Upper lobe of right lung (tissue), 1 donor: Measurements from ENCODE around the gene FAM240B. TPM values are rescaled to one million over a fixed set of nuclear protein-coding genes. Genes with fewer than 3 reads are reported as not detected.

Experiments used
- ATAC-seq: fragments of 200-7000 bp; cut with Tn5 transposase; one replicate; pipeline ENCODE4 v1.9.1; 2020; ENCODE audit warnings: mild to moderate bottlenecking, moderate library complexity
- DNase-seq: peaks from one replicate; pipeline ENCODE4 v3.0.0-alpha.2; 2020
- H3K27ac ChIP-seq: fragments of 200-600 bp; one replicate; pipeline ENCODE4 v1.8.0; 2022
- H3K27me3 ChIP-seq: fragments of 200-600 bp; one replicate; pipeline ENCODE4 v1.8.0; 2022; ENCODE audit warnings: mild to moderate bottlenecking
- H3K36me3 ChIP-seq: fragments of 200-600 bp; one replicate; pipeline ENCODE4 v1.8.0; 2022
- H3K4me1 ChIP-seq: fragments of 200-600 bp; one replicate; pipeline ENCODE4 v1.8.0; 2022
- H3K4me3 ChIP-seq: fragments of 200-600 bp; one replicate; pipeline ENCODE4 v1.8.0; 2022; ENCODE audit warnings: mild to moderate bottlenecking
- H3K9me3 ChIP-seq: fragments of 200-600 bp; one replicate; pipeline ENCODE4 v1.8.0; 2022
- intact Hi-C: fragments of 100-400 bp; cut with DNase I; formaldehyde crosslinking; loops from one replicate; pipeline ENCODE4 v1.11.0; 2022
- total RNA-seq: library from RNA; stranded (reverse); fragmentation: NEBNext Ultra II Directional; extraction: Animal tissue kit (Norgen Biotek cat#: 25700); gene quantifications from one replicate; pipeline ENCODE4 v1.2.1, GENCODE V29; 2021
- TF ChIP-seq, protein P1 (sequence below): fragments of 200-600 bp; IDR thresholded peaks from one replicate; pipeline ENCODE4 v1.8.0; 2022; ENCODE audit warnings: antibody characterized with exemption
- donor health status: DM: no; HTN: yes; CAD: no; lungs with severe emphysema.

Gene FAM240B
- total RNA-seq, 1 donor from 2014 or later = not detected

DNA sequence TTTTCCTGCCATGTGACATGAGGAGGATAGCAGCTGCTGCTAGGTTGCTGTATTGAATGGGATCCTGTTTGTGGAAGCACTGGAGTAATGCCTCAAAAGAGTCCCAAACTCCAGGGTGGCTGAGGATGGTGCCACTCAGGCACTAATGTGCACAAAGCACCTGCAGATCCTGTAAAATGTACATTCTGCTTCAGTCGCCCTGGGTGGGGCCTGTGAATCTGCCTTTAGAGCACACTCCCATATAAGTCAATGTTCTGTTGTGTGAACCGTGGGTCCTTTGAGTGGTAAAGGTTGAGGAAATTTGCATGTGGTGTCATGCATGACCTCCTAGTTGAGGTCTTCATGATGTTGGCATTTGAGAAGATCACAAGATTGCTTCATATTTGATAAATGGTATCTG lies 67.9 kb downstream of the FAM240B start:
- intact Hi-C loops = no loop called here
- no peak overlapping the region for H3K4me3 ChIP-seq
- TF ChIP-seq, protein P1, sequence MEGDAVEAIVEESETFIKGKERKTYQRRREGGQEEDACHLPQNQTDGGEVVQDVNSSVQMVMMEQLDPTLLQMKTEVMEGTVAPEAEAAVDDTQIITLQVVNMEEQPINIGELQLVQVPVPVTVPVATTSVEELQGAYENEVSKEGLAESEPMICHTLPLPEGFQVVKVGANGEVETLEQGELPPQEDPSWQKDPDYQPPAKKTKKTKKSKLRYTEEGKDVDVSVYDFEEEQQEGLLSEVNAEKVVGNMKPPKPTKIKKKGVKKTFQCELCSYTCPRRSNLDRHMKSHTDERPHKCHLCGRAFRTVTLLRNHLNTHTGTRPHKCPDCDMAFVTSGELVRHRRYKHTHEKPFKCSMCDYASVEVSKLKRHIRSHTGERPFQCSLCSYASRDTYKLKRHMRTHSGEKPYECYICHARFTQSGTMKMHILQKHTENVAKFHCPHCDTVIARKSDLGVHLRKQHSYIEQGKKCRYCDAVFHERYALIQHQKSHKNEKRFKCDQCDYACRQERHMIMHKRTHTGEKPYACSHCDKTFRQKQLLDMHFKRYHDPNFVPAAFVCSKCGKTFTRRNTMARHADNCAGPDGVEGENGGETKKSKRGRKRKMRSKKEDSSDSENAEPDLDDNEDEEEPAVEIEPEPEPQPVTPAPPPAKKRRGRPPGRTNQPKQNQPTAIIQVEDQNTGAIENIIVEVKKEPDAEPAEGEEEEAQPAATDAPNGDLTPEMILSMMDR = no peak
- ATAC-seq (no peak), DNase-seq (no peak)
- no peaks in the 10 kb centered on the region for H3K4me1 ChIP-seq
- no peak overlapping the region for H3K27ac ChIP-seq
- no peaks in the 10 kb centered on the region for H3K36me3 ChIP-seq
- H3K9me3 ChIP-seq = no peaks in the 10 kb centered on the region
- no peaks in the 10 kb centered on the region for H3K27me3 ChIP-seq

DNA sequence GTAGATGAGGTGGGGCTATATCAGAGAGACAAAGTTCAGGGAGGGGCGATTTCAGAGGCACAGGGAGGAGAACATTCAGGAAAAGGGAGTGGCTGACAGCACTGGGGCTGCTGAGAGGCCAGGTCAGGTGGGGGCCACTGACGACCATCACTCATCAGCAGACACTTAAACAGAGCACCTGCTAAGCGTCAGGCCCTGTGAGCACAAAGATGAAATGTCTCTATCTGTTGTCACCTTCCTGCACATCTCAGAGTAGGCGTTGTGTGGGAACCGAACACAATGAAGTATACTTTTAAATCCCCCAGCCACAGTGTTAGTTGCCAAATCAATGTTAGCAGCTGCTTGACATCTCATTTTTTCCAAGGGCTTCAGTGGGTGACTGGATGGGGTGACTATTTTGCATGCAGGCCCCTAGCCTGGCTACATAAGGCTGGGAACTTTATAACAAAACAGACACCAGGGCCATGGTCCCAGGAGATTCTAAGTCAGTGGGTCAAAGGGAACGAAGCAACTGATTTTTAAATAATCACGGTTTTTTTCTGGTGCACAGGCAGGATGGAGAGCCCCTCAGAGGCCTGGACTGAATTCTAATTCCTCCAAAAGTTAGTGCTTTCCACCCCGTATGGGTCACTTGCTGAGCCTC lies 68.4 kb downstream of the FAM240B start:
- TF ChIP-seq, protein P1 = no peak
- no peaks in the 10 kb centered on the region for H3K36me3 ChIP-seq
- no peaks in the 10 kb centered on the region for H3K27me3 ChIP-seq
- DNase-seq (no peak), ATAC-seq (no peak)
- intact Hi-C loops = no loop called here
- no peaks in the 10 kb centered on the region for H3K4me1 ChIP-seq
- no peaks in the 10 kb centered on the region for H3K9me3 ChIP-seq
- no peak overlapping the region for H3K27ac ChIP-seq
- H3K4me3 ChIP-seq = no peak overlapping the region

DNA sequence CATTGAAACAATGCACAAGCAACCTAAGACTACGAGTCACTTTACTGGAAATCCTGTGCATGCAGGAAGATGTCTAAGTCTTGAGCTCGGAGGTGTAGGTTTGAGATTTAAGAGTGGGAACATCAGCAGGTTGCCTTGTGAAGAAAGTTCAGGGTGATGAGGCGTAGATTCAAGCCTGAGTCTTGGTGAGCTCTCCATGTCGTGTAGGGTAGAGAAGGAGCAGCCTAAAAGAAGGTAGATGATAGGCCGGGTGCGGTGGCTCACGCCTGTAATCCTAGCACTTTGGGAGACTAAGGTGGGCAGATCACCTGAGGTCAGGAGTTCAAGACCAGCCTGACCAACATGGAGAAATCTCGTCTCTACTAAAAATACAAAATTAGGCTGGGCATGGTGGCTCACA lies 69.4 kb downstream of the FAM240B start:
- intact Hi-C loops = no loop called here
- no peaks in the 10 kb centered on the region for H3K36me3 ChIP-seq
- H3K4me1 ChIP-seq = no peaks in the 10 kb centered on the region
- no peak overlapping the region for H3K27ac ChIP-seq
- H3K4me3 ChIP-seq = no peak overlapping the region
- TF ChIP-seq, protein P1 = no peak
- no peak for ATAC-seq
- no peaks in the 10 kb centered on the region for H3K9me3 ChIP-seq
- no peaks in the 10 kb centered on the region for H3K27me3 ChIP-seq
- no peak for DNase-seq

DNA sequence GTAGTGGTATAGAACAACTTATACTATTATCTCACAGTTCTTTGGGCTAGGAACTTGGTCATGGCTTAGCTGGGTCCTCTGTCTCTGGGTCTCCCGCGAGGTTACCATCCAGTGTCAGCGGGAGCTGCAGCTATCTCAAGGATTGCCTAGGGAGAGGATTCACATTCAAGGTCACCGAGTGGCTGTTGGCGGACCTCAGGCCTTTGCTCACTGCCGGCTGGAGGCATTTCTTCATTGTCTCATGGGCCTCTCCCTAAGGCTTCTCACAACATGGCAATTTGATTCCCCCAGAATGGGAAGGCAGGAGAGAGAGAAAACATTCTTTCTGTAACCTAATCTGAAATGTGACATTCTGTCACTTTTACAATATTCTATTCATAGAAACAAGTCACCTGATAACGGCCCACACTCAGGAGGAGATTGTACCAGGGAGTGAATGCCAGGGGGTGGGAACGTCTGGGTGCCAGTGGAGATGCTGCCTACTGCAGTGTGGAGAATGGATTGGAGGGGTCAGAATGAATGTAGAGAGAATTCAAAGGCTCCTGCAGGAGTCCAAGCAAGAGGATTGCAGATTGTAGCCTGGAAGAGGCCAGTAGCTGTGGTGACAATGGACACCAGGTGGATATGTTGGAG lies 70.1 kb downstream of the FAM240B start:
- Histone ChIP-seq H3K27me3 (no peaks in the 10 kb centered on the region), H3K9me3 (no peaks in the 10 kb centered on the region), H3K36me3 (no peaks in the 10 kb centered on the region), H3K27ac (no peak overlapping the region), H3K4me1 (no peaks in the 10 kb centered on the region), H3K4me3 (no peak overlapping the region)
- ATAC-seq (no peak), DNase-seq (no peak)
- intact Hi-C loops = no loop called here
- TF ChIP-seq, protein P1 = no peak

DNA sequence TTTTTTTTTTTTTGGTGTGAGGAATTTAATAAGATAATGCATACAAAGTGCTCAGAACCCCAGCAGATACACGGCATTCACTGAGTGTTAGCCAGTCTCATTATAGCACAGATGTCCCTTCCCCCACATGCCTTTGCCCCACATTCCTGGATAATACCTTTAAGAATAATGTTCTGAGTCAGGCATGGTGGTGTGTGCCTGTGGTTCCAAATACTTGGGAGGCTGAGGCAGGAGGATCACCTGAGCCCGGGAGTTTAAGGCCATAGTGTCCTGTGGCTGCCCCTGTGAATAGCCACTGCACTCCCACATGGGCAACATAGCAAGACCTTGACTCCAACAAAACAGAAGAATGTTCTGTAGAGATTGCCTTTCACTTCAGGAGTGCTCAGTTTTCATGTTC lies 75.3 kb downstream of the FAM240B start:
- TF ChIP-seq, protein P1 = no peak
- H3K36me3 ChIP-seq = no peaks in the 10 kb centered on the region
- H3K4me3 ChIP-seq = no peak overlapping the region
- H3K27ac ChIP-seq = no peak overlapping the region
- no peaks in the 10 kb centered on the region for H3K9me3 ChIP-seq
- intact Hi-C loops = no loop called here
- ATAC-seq = no peak
- H3K4me1 ChIP-seq = no peaks in the 10 kb centered on the region
- H3K27me3 ChIP-seq = no peaks in the 10 kb centered on the region
- DNase-seq = no peak

Other genes starting within 250 kb of the FAM240B start
- 1.0 TPM for gene ANKRD18A, start 99.5 kb downstream of the FAM240B start, total RNA-seq